HUES48 (cell line): ENCODE measurements around the gene CCR8.
"Not testable (repeated sequence)": the region's sequence is repeated elsewhere in the genome, so short reads cannot be mapped to it uniquely, and the experiment has no call there.

ENCODE experiments used
- H3K27ac ChIP-seq: one replicate; pipeline ENCODE4 v1.7.0; 2013; ENCODE audit warnings: low read depth, low read length, inconsistent platforms
- H3K27me3 ChIP-seq: 2 replicates; pipeline ENCODE4 v1.6.1; 2013; ENCODE audit warnings: mild to moderate bottlenecking, low read length; ENCODE audit not compliant: control insufficient read depth, insufficient read depth
- H3K36me3 ChIP-seq: 2 replicates; pipeline ENCODE4 v1.6.1; 2013; ENCODE audit warnings: low read length; ENCODE audit not compliant: control insufficient read depth, insufficient read depth
- H3K4me1 ChIP-seq: 2 replicates; pipeline ENCODE4 v1.6.1; 2013; ENCODE audit warnings: mild to moderate bottlenecking, low read length; ENCODE audit not compliant: control insufficient read depth, insufficient read depth
- H3K4me3 ChIP-seq: 2 replicates; pipeline ENCODE4 v1.5.1; 2013; ENCODE audit warnings: mild to moderate bottlenecking, low read depth, low read length
- H3K9ac ChIP-seq: 2 replicates; pipeline ENCODE4 v1.6.1; 2013; ENCODE audit warnings: mild to moderate bottlenecking, low read depth, low read length, moderate library complexity
- H3K9me3 ChIP-seq: 2 replicates; pipeline ENCODE4 v1.6.1; 2013; ENCODE audit warnings: low read length; ENCODE audit not compliant: control insufficient read depth, insufficient read depth

The CCR8 gene

GRCh38 chr3:39350714-39351113, 21.2 kb downstream of the CCR8 start:
- Histone ChIP-seq H3K27me3 (no peaks in the 10 kb centered on the region), H3K27ac (no peak overlapping the region), H3K9me3 (no peaks in the 10 kb centered on the region), H3K4me1 (peaks cover 11% of the 10 kb centered on the region), H3K4me3 (no peak overlapping the region), H3K36me3 (no peaks in the 10 kb centered on the region), H3K9ac (no peak overlapping the region)

DNA sequence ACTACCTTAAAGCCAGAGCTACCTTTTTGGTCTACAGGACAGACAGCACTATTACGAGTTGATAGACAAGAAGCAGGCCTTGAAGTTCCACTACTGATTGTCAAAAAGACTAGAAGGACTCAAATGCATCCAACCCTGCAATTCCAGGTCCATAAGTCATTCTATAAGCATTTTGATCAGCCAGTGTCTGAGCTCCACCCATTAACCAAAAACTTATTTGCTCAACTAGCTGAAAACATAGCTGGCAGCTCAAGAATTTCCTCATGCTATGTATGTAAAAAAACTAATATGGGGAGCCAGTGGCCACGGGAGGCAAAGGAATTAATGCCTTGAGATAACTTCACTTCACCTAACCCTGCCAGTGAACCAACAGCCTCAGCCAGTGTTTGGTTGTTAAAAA, 21.6 kb downstream of the CCR8 start:
- peaks cover 11% of the 10 kb centered on the region for H3K4me1 ChIP-seq
- H3K27me3 ChIP-seq, H3K9me3 ChIP-seq, H3K27ac ChIP-seq, H3K36me3 ChIP-seq, H3K4me3 ChIP-seq, H3K9ac ChIP-seq: not testable (repeated sequence)

GRCh38 chr3:39353168-39353927, 23.8 kb downstream of the CCR8 start:
- not testable (repeated sequence) for H3K9me3 ChIP-seq, H3K36me3 ChIP-seq, H3K4me1 ChIP-seq, H3K4me3 ChIP-seq, H3K27me3 ChIP-seq, H3K27ac ChIP-seq, H3K9ac ChIP-seq

DNA sequence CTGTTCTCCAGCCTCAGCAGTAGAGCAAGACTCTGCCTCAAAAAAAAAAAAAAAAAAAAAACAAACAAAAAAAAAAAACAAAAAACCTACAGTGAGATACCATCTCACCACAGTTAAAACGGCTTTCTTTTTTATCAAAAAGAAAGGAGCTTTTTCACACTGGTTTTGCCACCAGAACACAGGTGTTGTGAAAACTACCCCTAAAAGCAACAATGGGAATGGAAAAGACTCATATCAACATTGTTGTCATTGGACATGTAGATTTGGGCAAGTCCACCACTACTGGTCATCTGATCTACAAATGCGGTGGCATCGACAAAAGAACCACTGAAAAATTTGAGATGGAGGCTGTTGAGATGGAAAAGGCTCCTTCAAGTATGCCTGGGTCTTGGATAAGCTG, 28.8 kb downstream of the CCR8 start:
- Histone ChIP-seq H3K4me3 (no peak overlapping the region), H3K9ac (no peak overlapping the region), H3K27ac (no peak overlapping the region), H3K9me3 (no peaks in the 10 kb centered on the region), H3K27me3 (no peaks in the 10 kb centered on the region), H3K4me1 (no peaks in the 10 kb centered on the region), H3K36me3 (no peaks in the 10 kb centered on the region)

GRCh38 chr3:39361252-39361927, 31.9 kb downstream of the CCR8 start:
- Histone ChIP-seq H3K9me3 (no peaks in the 10 kb centered on the region), H3K27me3 (no peaks in the 10 kb centered on the region), H3K9ac (no peak overlapping the region), H3K36me3 (no peaks in the 10 kb centered on the region), H3K27ac (no peak overlapping the region), H3K4me1 (no peaks in the 10 kb centered on the region), H3K4me3 (no peak overlapping the region)

- Histone ChIP-seq H3K9ac (no peak overlapping the region), H3K9me3 (no peaks in the 10 kb centered on the region), H3K4me1 (no peaks in the 10 kb centered on the region), H3K27me3 (no peaks in the 10 kb centered on the region), H3K4me3 (no peak overlapping the region), H3K27ac (no peak overlapping the region), H3K36me3 (no peaks in the 10 kb centered on the region)
These were observed 32.7 kb downstream of the CCR8 start for GRCh38 chr3:39362192-39362591.

DNA sequence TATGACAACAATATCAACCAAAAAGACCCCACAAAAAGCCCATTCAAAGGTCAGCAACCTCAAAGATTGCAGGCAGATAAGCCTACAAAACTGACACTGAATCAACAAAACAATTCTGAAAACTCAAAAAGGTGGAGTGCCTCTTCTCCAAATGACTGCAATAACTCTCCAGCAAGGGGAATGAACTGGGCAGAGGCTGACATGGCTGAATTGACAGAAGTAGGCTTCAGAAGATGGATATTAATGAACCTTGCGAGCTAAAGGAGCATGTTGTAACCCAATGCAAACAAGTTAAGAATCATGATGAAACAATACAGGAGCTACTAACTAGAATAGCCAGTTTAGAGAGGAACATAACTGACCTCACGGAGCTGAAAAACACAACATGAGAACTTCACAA, 33.3 kb downstream of the CCR8 start:
- no peaks in the 10 kb centered on the region for H3K36me3 ChIP-seq
- no peak overlapping the region for H3K27ac ChIP-seq
- no peaks in the 10 kb centered on the region for H3K9me3 ChIP-seq
- H3K27me3 ChIP-seq: no peaks in the 10 kb centered on the region
- no peaks in the 10 kb centered on the region for H3K4me1 ChIP-seq
- no peak overlapping the region for H3K4me3 ChIP-seq
- no peak overlapping the region for H3K9ac ChIP-seq

- H3K4me1 ChIP-seq, H3K4me3 ChIP-seq, H3K27me3 ChIP-seq, H3K27ac ChIP-seq, H3K9ac ChIP-seq, H3K36me3 ChIP-seq: not testable (repeated sequence)
- H3K9me3 ChIP-seq: peaks cover 14% of the 10 kb centered on the region; the same call in 1 of the 2 replicates
These were observed 40.9 kb downstream of the CCR8 start for GRCh38 chr3:39370450-39370849.

DNA sequence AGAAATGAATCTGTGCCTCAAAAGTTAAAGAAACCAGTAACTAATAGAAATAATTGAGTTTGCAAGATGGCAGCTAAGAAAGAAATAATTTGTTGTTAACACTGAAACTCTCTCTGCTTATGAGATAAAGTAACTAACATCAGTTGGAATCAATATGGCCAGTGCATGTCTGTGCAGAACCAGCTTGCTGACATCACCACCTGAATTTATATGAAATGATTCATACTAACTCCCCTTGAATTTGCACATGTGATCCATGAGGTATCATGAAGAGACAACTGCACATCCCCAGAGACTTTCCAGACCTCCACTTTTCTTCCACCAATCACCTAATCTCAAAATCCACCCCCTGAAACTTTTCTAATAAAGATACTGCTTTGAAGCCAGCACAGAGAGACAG, 43.3 kb downstream of the CCR8 start:
- Histone ChIP-seq H3K27me3 (no peaks in the 10 kb centered on the region), H3K4me3 (no peak overlapping the region), H3K9ac (no peak overlapping the region), H3K9me3 (peaks cover 14% of the 10 kb centered on the region; the same call in 1 of the 2 replicates), H3K4me1 (peaks cover 16% of the 10 kb centered on the region), H3K27ac (no peak overlapping the region), H3K36me3 (no peaks in the 10 kb centered on the region)

- Histone ChIP-seq H3K4me1 (peaks cover 18% of the 10 kb centered on the region), H3K9ac (no peak overlapping the region), H3K36me3 (no peaks in the 10 kb centered on the region), H3K4me3 (no peak overlapping the region), H3K9me3 (peaks cover 13% of the 10 kb centered on the region; the same call in 1 of the 2 replicates), H3K27ac (peak overlapping the region; percentile 21), H3K27me3 (no peaks in the 10 kb centered on the region)
These were observed 47.6 kb downstream of the CCR8 start for GRCh38 chr3:39376959-39377634.

DNA sequence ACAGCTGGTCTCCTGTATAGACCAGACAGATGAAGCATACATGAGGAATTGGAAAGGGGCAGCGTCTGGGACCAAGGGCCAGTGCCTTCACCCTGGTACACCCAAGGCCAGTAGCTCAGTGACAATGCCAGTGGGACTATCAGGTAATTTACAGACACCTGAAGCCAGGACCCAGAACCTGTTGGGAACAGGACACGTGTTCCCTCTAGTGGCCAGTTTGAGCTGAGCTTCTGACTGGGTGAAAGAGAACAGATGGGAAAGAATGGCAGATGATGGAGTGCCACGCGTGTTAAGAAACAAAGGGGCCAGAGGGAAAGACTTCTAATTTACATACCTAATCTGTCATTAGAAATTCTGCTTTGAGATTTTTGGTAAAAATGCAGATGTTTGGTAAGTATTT, 48.6 kb downstream of the CCR8 start:
- H3K4me3 ChIP-seq: no peak overlapping the region
- H3K9me3 ChIP-seq: 0 out of 2 replicates have a peak, but pooled peaks cover 5% of the 10 kb centered on the region
- no peak overlapping the region for H3K9ac ChIP-seq
- peaks cover 24% of the 10 kb centered on the region for H3K4me1 ChIP-seq
- H3K27ac ChIP-seq: no peak overlapping the region
- H3K27me3 ChIP-seq: no peaks in the 10 kb centered on the region
- H3K36me3 ChIP-seq: no peaks in the 10 kb centered on the region
